SKM-1 (cell line): Measurements from ENCODE around the gene TTC3.

Experiments
- DNase-seq: peaks from one replicate; lab custom pipeline; 2025; ENCODE audit not compliant: unreplicated experiment; lab: John Stamatoyannopoulos, UW

TTC3 gene

GRCh38 chr21:37149411-37149810 is 76.4 kb downstream of the TTC3 start:
- DNase-seq = no peak

- no peak for DNase-seq
Observed at GRCh38 chr21:37153196-37153934, 80.3 kb downstream of the TTC3 start.

DNA sequence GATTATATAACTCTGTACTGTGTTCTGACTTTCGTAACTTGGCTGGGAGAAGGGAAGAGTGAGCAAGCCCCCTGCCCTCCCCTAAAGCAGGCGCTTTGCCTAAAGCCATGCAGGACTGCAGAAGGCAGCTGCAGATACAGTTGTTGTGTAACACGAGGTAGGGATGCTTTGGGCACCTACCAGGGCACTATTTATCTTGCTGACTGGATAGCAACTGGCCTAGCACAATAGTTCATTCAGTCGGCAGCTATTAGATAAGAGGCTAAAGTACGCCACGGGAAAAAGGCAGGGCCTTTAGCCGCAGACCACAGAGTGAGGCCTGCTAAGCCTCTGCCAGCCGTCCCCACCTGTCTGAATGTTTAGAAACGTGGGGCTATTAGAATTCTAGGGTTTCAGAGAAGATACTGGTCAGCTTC is 80.9 kb downstream of the TTC3 start:
- DNase-seq = no peak

GRCh38 chr21:37155186-37155585 is 82.1 kb downstream of the TTC3 start:
- DNase-seq = no peak

DNA sequence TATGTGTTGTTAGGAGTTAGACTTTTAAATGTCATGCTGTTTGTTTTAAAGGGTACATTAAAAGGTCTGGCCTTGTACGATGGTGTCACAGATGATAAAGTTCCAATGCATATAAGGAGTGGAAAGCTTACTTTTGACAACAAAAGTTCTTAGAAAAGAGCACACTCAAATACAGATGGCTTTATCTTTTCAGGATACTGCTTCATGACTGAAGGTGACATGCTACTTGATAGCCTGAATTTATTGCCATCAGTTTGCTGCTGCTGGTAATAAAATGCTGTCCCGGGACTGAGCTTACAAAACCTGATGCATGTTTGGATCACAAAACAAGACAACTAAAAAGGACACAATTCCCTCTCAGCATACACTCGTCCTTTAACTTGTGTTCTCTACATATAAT is 84.9 kb downstream of the TTC3 start:
- DNase-seq = no peak

- DNase-seq = no peak
Observed at GRCh38 chr21:37159053-37159776, 86.2 kb downstream of the TTC3 start.

DNA sequence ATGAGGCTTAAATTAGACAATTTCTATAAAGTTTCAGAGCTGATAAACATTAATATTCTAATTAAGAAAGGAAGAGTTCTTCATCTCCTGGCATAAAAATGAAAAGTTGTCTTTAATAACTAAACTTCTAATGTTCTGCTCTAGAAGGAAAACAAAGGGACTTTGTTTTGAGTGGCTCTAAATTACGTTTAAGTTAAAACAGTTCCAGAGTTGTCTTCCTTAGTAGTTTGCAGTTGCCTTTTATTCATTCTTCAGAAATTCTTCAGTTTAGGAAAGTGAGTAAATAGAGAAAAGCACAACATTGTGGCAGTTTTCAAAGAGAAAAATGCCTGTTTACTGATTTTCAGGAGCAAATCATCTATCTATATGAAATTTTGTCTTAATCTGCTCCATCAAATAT is 86.9 kb downstream of the TTC3 start:
- no peak for DNase-seq

DNA sequence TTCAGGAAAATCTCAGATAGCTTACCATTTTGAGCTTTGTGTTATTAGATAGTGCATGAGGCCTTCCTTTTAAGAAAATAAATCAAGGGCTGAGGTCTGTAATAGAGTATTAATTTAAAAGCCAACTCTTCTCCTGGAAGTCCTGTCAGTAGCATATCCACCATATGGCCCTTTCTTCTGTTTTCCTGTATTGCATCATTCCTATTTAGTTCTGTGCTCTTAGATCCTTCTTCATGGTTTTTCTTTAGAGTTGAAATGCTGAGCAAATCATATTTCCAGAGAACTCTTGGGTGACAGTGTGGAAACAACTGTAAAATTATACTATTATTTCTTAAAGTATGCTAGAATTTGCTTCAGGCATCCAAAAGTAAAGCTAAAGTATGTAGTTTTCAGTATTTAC is 91.7 kb downstream of the TTC3 start:
- no peak for DNase-seq

GRCh38 chr21:37165586-37165985 is 92.5 kb downstream of the TTC3 start:
- DNase-seq = no peak

GRCh38 chr21:37166733-37167132 is 93.7 kb downstream of the TTC3 start:
- no peak for DNase-seq

GRCh38 chr21:37168666-37169065 is 95.6 kb downstream of the TTC3 start:
- DNase-seq = no peak

GRCh38 chr21:37172646-37173045 is 99.6 kb downstream of the TTC3 start:
- no peak for DNase-seq

DNA sequence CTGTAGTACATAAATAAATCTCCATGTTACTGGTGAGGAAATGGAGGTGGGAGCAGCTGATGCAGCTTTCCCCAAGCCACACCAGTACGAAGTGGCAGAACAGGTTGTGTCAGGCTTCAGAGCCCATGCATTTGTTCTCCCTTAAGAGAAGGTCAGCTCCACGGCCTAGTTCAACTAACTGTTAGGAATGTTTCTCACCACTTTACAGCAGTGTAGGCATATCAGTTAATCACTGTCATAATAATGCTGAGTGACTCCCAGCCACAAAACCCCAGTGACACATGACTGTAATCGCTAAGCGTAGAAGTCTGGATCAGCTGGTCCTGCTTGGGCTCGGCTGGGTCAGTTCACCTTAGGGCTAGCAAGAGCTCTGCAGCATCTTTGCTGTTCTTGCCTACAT is 103.7 kb downstream of the TTC3 start:
- DNase-seq = no peak

GRCh38 chr21:37181059-37181458 is 108.0 kb downstream of the TTC3 start:
- no peak for DNase-seq

DNA sequence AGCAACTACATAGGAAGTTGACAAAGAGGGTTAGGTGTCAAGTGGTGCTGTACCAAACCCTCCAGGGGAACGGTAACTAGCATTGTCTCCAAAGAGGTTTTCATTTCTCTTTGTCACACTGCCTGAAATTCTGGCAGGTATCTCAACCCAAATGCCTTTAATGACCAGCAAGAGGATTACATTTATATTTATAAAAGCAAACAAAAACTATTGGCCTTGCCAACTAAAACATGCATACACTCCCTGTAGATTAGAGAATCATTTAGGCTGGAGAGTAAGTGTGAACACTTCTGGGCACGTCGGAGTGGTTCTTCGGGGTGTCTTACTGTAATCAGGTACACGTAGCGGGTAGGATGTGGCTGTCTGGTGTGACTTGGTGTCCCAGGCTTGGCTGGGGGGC is 109.2 kb downstream of the TTC3 start:
- no peak for DNase-seq

GRCh38 chr21:37183749-37184148 is 110.7 kb downstream of the TTC3 start:
- no peak for DNase-seq

DNA sequence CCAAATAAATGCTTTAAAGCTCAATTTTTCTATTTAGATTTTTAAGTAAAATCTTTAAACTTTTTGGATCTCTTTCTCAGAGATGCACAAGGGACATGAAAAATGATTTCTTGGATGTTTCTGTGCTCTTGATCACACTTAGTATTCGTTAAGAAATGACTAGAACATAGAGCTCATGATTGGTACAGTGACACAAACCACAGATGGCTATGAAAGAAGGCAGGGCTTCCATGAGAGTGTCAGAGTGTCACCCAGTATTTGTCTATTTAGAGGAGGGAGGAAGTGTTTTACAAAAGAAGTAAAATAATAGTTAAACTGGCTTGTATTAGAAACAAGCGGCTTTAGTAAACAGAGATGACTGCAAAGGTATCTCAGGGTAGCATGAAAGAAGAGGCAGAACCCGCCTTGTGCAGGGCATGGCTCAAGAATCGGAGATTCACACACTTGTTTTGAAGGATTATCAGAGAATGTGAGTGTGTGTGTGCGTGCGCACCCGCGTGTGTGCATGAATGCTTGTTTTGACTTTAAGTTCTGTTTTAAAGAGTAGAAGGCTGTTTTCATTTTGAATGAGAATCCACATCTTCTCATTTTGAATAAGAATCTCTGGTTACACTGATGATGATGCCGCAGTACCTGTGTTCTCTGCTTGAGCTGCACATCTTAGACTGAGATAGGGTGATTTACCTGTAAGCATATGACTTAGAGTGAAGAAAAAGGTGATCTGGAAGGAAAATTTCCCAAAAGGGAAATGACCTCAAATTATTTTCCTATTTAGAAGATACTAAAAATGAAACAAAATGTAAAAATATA is 111.9 kb downstream of the TTC3 start:
- no peak for DNase-seq

DNA sequence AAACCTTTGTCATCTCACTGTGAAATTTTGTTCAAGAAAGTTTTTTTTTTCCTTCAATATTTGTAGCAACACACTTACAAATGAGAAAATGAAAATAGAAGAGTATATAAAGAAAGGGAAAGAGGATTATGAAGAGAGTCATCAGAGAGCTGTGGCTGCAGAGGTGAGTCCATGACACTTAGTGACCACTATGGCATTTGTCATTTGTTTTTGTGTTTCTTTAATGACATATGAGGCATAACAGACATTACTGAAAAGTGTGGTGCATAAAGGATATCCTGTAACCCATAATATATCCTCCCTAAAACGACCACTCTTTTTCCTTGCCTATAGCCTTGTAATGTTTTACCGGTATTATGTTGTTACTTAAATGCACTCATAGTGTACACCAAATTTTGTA is 113.9 kb downstream of the TTC3 start:
- no peak for DNase-seq

- DNase-seq = no peak
Observed at GRCh38 chr21:37188825-37189224, 115.8 kb downstream of the TTC3 start.

DNA sequence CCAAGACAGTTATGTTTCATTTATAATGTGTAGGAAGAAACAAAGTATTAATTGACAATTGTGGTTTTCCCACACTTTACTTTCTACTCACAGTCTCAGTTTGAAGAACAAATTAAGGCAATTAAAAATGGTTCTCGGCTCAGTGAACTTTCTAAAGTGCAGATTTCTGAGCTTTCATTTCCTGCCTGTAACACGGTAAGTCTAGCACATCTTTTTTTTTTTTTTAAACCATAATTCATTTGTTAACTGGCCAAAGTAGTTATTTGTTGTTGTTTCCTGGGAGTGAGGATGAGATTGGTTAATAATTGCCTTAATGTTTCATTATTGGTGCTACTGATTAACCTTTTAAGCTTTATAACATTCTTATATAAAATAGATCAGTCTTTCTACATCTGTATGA is 119.0 kb downstream of the TTC3 start:
- no peak for DNase-seq

DNA sequence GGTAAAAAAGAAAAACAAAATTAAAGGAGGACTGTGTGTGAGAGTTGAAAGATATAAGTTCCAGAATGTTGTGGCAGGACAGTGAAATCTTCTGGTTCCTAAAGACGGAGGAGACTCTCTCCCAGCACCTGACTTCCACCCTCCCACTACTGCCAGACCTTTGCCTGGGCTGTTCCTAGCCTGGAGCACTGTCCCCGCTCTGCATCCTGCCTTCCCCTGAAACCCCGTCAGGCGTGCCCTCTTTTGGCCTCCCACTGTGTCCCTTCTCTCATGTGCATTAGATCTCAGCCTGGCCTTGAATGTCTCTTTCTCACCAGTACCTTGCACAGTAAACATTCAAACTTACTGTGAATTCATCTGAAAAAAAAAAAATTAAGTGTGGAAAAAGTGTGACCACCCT is 120.0 kb downstream of the TTC3 start:
- DNase-seq = no peak

- no peak for DNase-seq
Observed at GRCh38 chr21:37193676-37194075, 120.6 kb downstream of the TTC3 start.
